CD14-positive monocyte (primary cell): ENCODE measurements around the gene OPRM1. TPM values are rescaled to one million over a fixed set of nuclear protein-coding genes. Genes with fewer than 3 reads are reported as not detected.

Source experiments
- DNase-seq, 3 donors: peaks; one replicate each; pipeline ENCODE4 v3.0.0-alpha.2; 2011 to 2022
- H2AFZ ChIP-seq: 2 replicates; pipeline ENCODE4 v1.6.0; 2012; ENCODE audit warnings: mild to moderate bottlenecking, low read depth, low read length, inconsistent platforms; ENCODE audit not compliant: insufficient read depth, poor library complexity, severe bottlenecking
- H3K27ac ChIP-seq, 2 donors: 1 replicate in 1 of 2; 2 replicates in 1 of 2; pipeline ENCODE4 v1.5.1; 2012 to 2013; ENCODE audit warnings: low read length in 2 of 2, control low read depth in 1 of 2, inconsistent platforms in 1 of 2, low read depth in 1 of 2, mild to moderate bottlenecking in 1 of 2
- H3K27me3 ChIP-seq, 2 donors: one replicate each; pipeline versions ENCODE4 v1.6.0 to v1.6.1; 2011 to 2013; ENCODE audit warnings: low read length in 2 of 2; ENCODE audit not compliant: control insufficient read depth in 2 of 2, insufficient read depth in 2 of 2
- H3K36me3 ChIP-seq, 2 donors: replicated peaks in 1 of 2; 1 replicate in 1 of 2; 2 replicates in 1 of 2; pipeline versions ENCODE4 v1.5.1 to v1.6.1; 2012 to 2013; ENCODE audit warnings: low read length in 2 of 2, control low read depth in 1 of 2, inconsistent platforms in 1 of 2, mild to moderate bottlenecking in 1 of 2; ENCODE audit not compliant: insufficient read depth in 2 of 2, control insufficient read depth in 1 of 2
- H3K4me1 ChIP-seq, 2 donors: 1 replicate in 1 of 2; 2 replicates in 1 of 2; pipeline versions ENCODE4 v1.5.1 to v1.6.1; 2012 to 2013; ENCODE audit warnings: low read length in 2 of 2, control low read depth in 1 of 2, inconsistent platforms in 1 of 2, mild to moderate bottlenecking in 1 of 2, moderate library complexity in 1 of 2; ENCODE audit not compliant: insufficient read depth in 2 of 2, control insufficient read depth in 1 of 2
- H3K4me2 ChIP-seq: replicated peaks from 2 replicates; pipeline ENCODE3; 2012; ENCODE audit warnings: low read length, moderate library complexity, mild to moderate bottlenecking; ENCODE audit not compliant: poor library complexity, severe bottlenecking; ENCODE audit errors: extremely low read depth
- H3K4me3 ChIP-seq, 3 experiments: fragments of 200-600 bp in 1 of 3; sonication (generic) in 1 of 3; replicated peaks in 1 of 3; 1 replicate in 2 of 3; 2 replicates in 1 of 3; pipeline ENCODE4 v1.5.1; 2011 to 2013; ENCODE audit warnings: low read length in 3 of 3, mild to moderate bottlenecking in 3 of 3, control low read depth in 2 of 3, low read depth in 2 of 3, inconsistent platforms in 1 of 3, moderate library complexity in 1 of 3
- H3K79me2 ChIP-seq: 2 replicates; pipeline ENCODE4 v1.6.0; 2012; ENCODE audit warnings: mild to moderate bottlenecking, control low read depth, inconsistent platforms, low read length, moderate library complexity; ENCODE audit not compliant: insufficient read depth
- H3K9ac ChIP-seq: 2 replicates; pipeline ENCODE4 v1.6.0; 2017; ENCODE audit warnings: low read length, mild to moderate bottlenecking; ENCODE audit not compliant: insufficient read depth, poor library complexity, severe bottlenecking
- H3K9me3 ChIP-seq, 2 donors: replicated peaks in 1 of 2; 1 replicate in 1 of 2; 2 replicates in 1 of 2; pipeline versions ENCODE4 v1.5.1 to v1.6.1; 2012 to 2013; ENCODE audit warnings: low read length in 2 of 2, control low read depth in 1 of 2; ENCODE audit not compliant: control insufficient read depth in 1 of 2, insufficient read depth in 1 of 2
- H4K20me1 ChIP-seq: 2 replicates; pipeline ENCODE4 v1.6.0; 2012; ENCODE audit warnings: mild to moderate bottlenecking, low read length, control low read depth, moderate library complexity; ENCODE audit not compliant: insufficient read depth
- H3K27ac Mint-ChIP-seq, 7 donors: one replicate each; pipeline ENCODE4 v1.8.0; 2020; ENCODE audit warnings: mild to moderate bottlenecking in 7 of 7, mixed read lengths in 7 of 7, moderate library complexity in 6 of 7, inconsistent platforms in 2 of 7
- H3K27me3 Mint-ChIP-seq, 3 donors: one replicate each; pipeline ENCODE4 v1.8.0; 2021 to 2022; ENCODE audit warnings: low read depth in 3 of 3, mild to moderate bottlenecking in 3 of 3, mixed read lengths in 3 of 3, moderate library complexity in 3 of 3, inconsistent platforms in 1 of 3
- H3K36me3 Mint-ChIP-seq, 2 donors: one replicate each; pipeline ENCODE4 v1.8.0; 2020; ENCODE audit warnings: mixed read lengths in 2 of 2, inconsistent platforms in 1 of 2, mild to moderate bottlenecking in 1 of 2
- H3K4me1 Mint-ChIP-seq: one replicate; pipeline ENCODE4 v1.8.0; 2020; ENCODE audit warnings: mild to moderate bottlenecking, mixed read lengths
- H3K4me3 Mint-ChIP-seq, 2 donors: one replicate each; pipeline ENCODE4 v1.8.0; 2020; ENCODE audit warnings: mild to moderate bottlenecking in 2 of 2, mixed read lengths in 2 of 2, moderate library complexity in 1 of 2
- H3K9me3 Mint-ChIP-seq, 7 donors: one replicate each; pipeline ENCODE4 v1.8.0; 2020 to 2022; ENCODE audit warnings: mixed read lengths in 7 of 7, mild to moderate bottlenecking in 6 of 7, moderate library complexity in 6 of 7, inconsistent platforms in 2 of 7
- WGBS: methylation state at CpG from one replicate; pipeline ENCODE4 v1.1.5; 2013; ENCODE audit warnings: missing lambda C conversion rate; ENCODE audit not compliant: insufficient coverage; 5-methylcytosine and 5-hydroxymethylcytosine counted together
- intact Hi-C, 2 donors: fragments of 100-400 bp; cut with micrococcal nuclease; formaldehyde crosslinking; loops; one replicate each; pipeline versions ENCODE4 v1.15.0 to v1.15.1; 2023
- polyA plus RNA-seq, 3 donors: library from polyadenylated mRNA; depleted of rRNA in 1 of 3; unstranded in 2 of 3; stranded (reverse) in 1 of 3; fragments of 300-500 nt in 2 of 3; fragments of >200 nt in 1 of 3; fragmentation: Illumina TruSeq in 2 of 3; gene quantifications; 1 replicate in 2 of 3; 2 replicates in 1 of 3; pipeline ENCODE4 v1.2.3, GENCODE V29; 2012 to 2021
- TF ChIP-seq, protein P1 (sequence below): fragments of 200-600 bp; IDR thresholded peaks from one replicate; pipeline ENCODE4 v1.8.0; 2022; ENCODE audit warnings: antibody characterized with exemption, mild to moderate bottlenecking

The OPRM1 gene
- polyA plus RNA-seq, 3 donors: not detected

DNA sequence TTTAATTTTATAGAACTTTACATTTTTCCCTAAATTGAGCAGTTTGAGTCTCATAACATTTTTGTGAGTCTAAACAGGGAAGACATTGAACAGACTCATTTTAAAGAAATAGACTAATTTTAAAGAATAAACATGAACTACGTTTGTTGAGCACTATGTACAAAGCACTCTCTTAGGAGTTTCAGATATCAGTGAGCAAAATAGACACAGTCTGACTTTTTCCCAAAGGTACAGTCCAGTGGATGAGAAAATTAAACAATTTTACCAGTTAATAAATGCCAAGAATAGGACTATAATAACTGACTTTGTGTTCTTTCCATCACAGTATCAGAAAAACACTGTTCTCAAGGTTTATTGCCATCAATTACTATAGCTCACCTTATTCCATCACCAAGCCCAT lies 18.1 kb downstream of the OPRM1 start:
- Histone ChIP-seq H3K27ac (no peak overlapping the region), H3K79me2 (no peaks in the 10 kb centered on the region), H3K9ac (no peak overlapping the region), H3K4me1 (no peaks in the 10 kb centered on the region), H3K4me3 (no peak overlapping the region), H3K36me3 (no peaks in the 10 kb centered on the region), H3K9me3 (no peaks in the 10 kb centered on the region), H3K4me2 (no peak overlapping the region), H3K27me3 (no peaks in the 10 kb centered on the region), H4K20me1 (no peaks in the 10 kb centered on the region), H2AFZ (no peak overlapping the region)
- Mint-ChIP-seq H3K9me3 (peaks cover 0 to 4% (median 1%) of the 10 kb centered on the region in 7 donors), H3K27me3 (peaks cover 0 to 2% (median 2%) of the 10 kb centered on the region in 3 donors), H3K36me3 (no peaks in the 10 kb centered on the region), H3K4me1 (no peaks in the 10 kb centered on the region), H3K27ac (no peak overlapping the region), H3K4me3 (no peak overlapping the region)
- WGBS: no CpG with 5 or more reads among the region's 1 CpG
- no peak for DNase-seq
- intact Hi-C loops: no loop called here
- TF ChIP-seq, protein P1, sequence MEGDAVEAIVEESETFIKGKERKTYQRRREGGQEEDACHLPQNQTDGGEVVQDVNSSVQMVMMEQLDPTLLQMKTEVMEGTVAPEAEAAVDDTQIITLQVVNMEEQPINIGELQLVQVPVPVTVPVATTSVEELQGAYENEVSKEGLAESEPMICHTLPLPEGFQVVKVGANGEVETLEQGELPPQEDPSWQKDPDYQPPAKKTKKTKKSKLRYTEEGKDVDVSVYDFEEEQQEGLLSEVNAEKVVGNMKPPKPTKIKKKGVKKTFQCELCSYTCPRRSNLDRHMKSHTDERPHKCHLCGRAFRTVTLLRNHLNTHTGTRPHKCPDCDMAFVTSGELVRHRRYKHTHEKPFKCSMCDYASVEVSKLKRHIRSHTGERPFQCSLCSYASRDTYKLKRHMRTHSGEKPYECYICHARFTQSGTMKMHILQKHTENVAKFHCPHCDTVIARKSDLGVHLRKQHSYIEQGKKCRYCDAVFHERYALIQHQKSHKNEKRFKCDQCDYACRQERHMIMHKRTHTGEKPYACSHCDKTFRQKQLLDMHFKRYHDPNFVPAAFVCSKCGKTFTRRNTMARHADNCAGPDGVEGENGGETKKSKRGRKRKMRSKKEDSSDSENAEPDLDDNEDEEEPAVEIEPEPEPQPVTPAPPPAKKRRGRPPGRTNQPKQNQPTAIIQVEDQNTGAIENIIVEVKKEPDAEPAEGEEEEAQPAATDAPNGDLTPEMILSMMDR: no peak

DNA sequence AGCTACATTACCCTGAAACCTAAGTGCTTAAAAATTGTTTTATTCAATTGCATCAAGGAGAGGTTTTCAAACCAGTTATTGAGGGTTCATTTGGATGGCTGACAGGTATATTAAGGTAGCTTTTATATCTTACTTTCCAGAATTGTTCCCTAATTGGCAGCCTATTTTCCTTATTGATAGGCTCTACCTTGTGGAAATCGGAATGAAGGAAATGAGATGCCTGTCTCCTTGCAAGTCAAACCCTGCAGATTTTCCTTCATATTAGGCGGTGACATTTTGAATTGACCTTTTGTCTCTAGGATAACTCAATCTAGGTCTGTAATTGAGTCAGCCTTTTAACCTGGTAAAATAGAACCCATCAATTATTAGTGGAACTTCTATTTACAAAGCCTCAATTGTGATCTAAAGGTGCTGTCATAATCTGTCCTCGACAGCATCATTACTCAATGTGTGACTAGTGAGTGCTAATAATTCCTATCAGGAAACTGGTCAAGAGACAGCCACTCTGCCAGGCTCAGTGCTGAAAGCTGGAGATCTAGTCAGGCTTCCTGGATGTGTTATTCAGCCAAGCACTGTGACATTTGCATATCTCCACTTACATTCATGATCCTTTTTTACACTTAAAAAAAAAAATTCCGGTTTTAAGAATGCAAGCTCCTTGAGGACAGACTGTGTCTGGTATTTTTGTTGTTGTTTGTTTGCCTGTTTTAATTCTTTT lies 20.1 kb downstream of the OPRM1 start:
- intact Hi-C loops: no loop called here
- Mint-ChIP-seq H3K27me3 (peaks cover 0 to 4% (median 2%) of the 10 kb centered on the region in 3 donors), H3K9me3 (peaks cover 0 to 4% (median 0%) of the 10 kb centered on the region in 7 donors), H3K4me3 (no peak overlapping the region), H3K4me1 (no peaks in the 10 kb centered on the region), H3K36me3 (no peaks in the 10 kb centered on the region), H3K27ac (no peak overlapping the region)
- no peak overlapping the region for H3K4me3 ChIP-seq
- H3K27me3 ChIP-seq: no peaks in the 10 kb centered on the region
- no peak for DNase-seq
- H3K79me2 ChIP-seq: no peaks in the 10 kb centered on the region
- no peaks in the 10 kb centered on the region for H3K36me3 ChIP-seq
- no peak overlapping the region for H3K4me2 ChIP-seq
- H4K20me1 ChIP-seq: no peaks in the 10 kb centered on the region
- no peaks in the 10 kb centered on the region for H3K9me3 ChIP-seq
- no peaks in the 10 kb centered on the region for H3K4me1 ChIP-seq
- 75% methylated on average over 1 of the region's 4 CpGs for WGBS
- H3K27ac ChIP-seq: no peak overlapping the region
- H3K9ac ChIP-seq: no peak overlapping the region
- no peak overlapping the region for H2AFZ ChIP-seq
- TF ChIP-seq, protein P1: no peak
